Measurements from ENCODE around the gene PCDH19.

DNA sequence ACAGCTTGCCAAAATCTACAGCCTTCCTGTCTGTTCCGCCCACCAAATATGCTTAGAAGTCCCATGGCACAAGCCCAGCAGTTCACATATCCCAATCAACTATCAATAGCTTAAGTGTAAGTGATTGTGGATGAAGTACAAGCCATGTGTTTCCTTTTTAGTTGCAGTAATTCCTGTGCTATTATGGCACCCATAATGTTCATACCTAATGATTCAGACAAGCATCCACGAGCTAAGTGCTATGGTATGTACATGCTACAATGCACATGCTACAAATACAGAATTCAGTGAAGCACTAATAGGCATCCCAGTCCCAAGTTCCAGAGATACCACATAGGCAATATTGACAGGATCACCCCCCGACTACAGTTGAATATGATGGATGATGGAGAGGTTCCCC is 94.5 kb downstream of the PCDH19 start:
- TF ChIP-seq EZH2 (IDR thresholded peaks at IDR 0.05; ENCODE audit: low read length, missing control alignments) (no peak), CTCF (conservative IDR thresholded peaks at IDR 0.05 in 1 of 2, IDR thresholded peaks at IDR 0.05 in 1 of 2; ENCODE audit: low read depth in 1 of 2, low read length in 2 of 2) (no peak)
